Measurements from ENCODE around the gene KCNF1. TPM values are rescaled to one million over a fixed set of nuclear protein-coding genes. Genes with fewer than 3 reads are reported as not detected.

The KCNF1 gene
- total RNA-seq, 1 experiment from 2014 or later = 0.52 TPM

- no peak overlapping the region for H3K4me2 ChIP-seq (ENCODE audit: low read length)
- H3K9me2 ChIP-seq (ENCODE audit: insufficient read depth) = no peaks in the 10 kb centered on the region
- no peaks in the 10 kb centered on the region for H3K79me2 ChIP-seq (ENCODE audit: insufficient read depth, low read length)
- TF ChIP-seq EZH2phosphoT487 (IDR thresholded peaks at IDR 0.05; ENCODE audit: borderline replicate concordance) (no peak), EGR1 (IDR thresholded peaks at IDR 0.05; ENCODE audit: low read depth) (no peak), YY1 (IDR thresholded peaks at IDR 0.05; ENCODE audit: extremely low read depth, insufficient replicate concordance, low read depth, low read length) (no peak), FOSL1 (IDR thresholded peaks at IDR 0.05; ENCODE audit: low read depth) (no peak), SIN3A (IDR thresholded peaks at IDR 0.05; ENCODE audit: low read depth) (no peak), POLR2AphosphoS5 (IDR thresholded peaks at IDR 0.05; ENCODE audit: low read depth, low read length) (no peak), ELF1 (IDR thresholded peaks at IDR 0.05; ENCODE audit: borderline replicate concordance, low read depth) (no peak), SP1 (IDR thresholded peaks at IDR 0.05; ENCODE audit: low read depth) (no peak), RAD21 (IDR thresholded peaks at IDR 0.05; ENCODE audit: low read depth) (no peak), POLR2A (IDR thresholded peaks at IDR 0.05; ENCODE audit: borderline replicate concordance, extremely low read depth, insufficient read depth, insufficient read length) (no peak), ZNF274 (IDR thresholded peaks at IDR 0.05; ENCODE audit: low read depth, low read length) (no peak), EZH2 (IDR thresholded peaks at IDR 0.05) (no peak), JUND (IDR thresholded peaks at IDR 0.05) (no peak), SRF (IDR thresholded peaks at IDR 0.05; ENCODE audit: low read depth) (no peak), CBX3 (IDR thresholded peaks at IDR 0.05; ENCODE audit: low read depth) (no peak), CEBPB (IDR thresholded peaks at IDR 0.05; ENCODE audit: low read depth) (no peak), TCF7L2 (IDR thresholded peaks at IDR 0.05; ENCODE audit: borderline replicate concordance, extremely low read depth, insufficient read depth, insufficient read length) (no peak)
- TF ChIP-seq, protein P1, sequence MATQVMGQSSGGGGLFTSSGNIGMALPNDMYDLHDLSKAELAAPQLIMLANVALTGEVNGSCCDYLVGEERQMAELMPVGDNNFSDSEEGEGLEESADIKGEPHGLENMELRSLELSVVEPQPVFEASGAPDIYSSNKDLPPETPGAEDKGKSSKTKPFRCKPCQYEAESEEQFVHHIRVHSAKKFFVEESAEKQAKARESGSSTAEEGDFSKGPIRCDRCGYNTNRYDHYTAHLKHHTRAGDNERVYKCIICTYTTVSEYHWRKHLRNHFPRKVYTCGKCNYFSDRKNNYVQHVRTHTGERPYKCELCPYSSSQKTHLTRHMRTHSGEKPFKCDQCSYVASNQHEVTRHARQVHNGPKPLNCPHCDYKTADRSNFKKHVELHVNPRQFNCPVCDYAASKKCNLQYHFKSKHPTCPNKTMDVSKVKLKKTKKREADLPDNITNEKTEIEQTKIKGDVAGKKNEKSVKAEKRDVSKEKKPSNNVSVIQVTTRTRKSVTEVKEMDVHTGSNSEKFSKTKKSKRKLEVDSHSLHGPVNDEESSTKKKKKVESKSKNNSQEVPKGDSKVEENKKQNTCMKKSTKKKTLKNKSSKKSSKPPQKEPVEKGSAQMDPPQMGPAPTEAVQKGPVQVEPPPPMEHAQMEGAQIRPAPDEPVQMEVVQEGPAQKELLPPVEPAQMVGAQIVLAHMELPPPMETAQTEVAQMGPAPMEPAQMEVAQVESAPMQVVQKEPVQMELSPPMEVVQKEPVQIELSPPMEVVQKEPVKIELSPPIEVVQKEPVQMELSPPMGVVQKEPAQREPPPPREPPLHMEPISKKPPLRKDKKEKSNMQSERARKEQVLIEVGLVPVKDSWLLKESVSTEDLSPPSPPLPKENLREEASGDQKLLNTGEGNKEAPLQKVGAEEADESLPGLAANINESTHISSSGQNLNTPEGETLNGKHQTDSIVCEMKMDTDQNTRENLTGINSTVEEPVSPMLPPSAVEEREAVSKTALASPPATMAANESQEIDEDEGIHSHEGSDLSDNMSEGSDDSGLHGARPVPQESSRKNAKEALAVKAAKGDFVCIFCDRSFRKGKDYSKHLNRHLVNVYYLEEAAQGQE (IDR thresholded peaks at IDR 0.05; ENCODE audit: low read depth) = no peak
- TF ChIP-seq, protein P2, sequence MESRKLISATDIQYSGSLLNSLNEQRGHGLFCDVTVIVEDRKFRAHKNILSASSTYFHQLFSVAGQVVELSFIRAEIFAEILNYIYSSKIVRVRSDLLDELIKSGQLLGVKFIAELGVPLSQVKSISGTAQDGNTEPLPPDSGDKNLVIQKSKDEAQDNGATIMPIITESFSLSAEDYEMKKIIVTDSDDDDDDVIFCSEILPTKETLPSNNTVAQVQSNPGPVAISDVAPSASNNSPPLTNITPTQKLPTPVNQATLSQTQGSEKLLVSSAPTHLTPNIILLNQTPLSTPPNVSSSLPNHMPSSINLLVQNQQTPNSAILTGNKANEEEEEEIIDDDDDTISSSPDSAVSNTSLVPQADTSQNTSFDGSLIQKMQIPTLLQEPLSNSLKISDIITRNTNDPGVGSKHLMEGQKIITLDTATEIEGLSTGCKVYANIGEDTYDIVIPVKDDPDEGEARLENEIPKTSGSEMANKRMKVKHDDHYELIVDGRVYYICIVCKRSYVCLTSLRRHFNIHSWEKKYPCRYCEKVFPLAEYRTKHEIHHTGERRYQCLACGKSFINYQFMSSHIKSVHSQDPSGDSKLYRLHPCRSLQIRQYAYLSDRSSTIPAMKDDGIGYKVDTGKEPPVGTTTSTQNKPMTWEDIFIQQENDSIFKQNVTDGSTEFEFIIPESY (IDR thresholded peaks at IDR 0.05; ENCODE audit: extremely low read depth, insufficient replicate concordance, low read length) = no peak
- TF ChIP-seq, protein P3, sequence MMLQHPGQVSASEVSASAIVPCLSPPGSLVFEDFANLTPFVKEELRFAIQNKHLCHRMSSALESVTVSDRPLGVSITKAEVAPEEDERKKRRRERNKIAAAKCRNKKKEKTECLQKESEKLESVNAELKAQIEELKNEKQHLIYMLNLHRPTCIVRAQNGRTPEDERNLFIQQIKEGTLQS (IDR thresholded peaks at IDR 0.05) = no peak
- ChIA-PET CTCF (interaction anchor here (0.8 to 0.9 kb wide), 2 partner anchors 12 to 89 kb away, joined by 3 read pairs; no protein-coding TSS in a partner anchor), RAD21 (ENCODE audit: low non-redundant PET in 1 of 2, low total read pairs in 2 of 2, uncharacterized antibody in 2 of 2, unreplicated experiment in 2 of 2) (no interaction called here), POLR2A (no interaction called here)
- intact Hi-C loops (cut with micrococcal nuclease) = no loop called here
- ATAC-seq (no peak), DNase-seq (ENCODE audit: low read depth, low spot score) (no peak)
- no peaks in the 10 kb centered on the region for H4K20me1 ChIP-seq (ENCODE audit: insufficient read depth)
- no peaks in the 10 kb centered on the region for H3K36me3 ChIP-seq (ENCODE audit: control insufficient read depth in 1 of 2, insufficient read depth in 2 of 2, low read length in 2 of 2)
- H2AFZ ChIP-seq (ENCODE audit: low read depth, low read length, poor library complexity, severe bottlenecking) = no peak overlapping the region
- H3K4me3 ChIP-seq (replicated peaks in 1 of 2; ENCODE audit: low read depth in 1 of 2, low read length in 2 of 2) = no peak overlapping the region
- H3K4me1 ChIP-seq (ENCODE audit: control insufficient read depth in 1 of 2, insufficient read depth in 2 of 2, low read length in 2 of 2) = no peaks in the 10 kb centered on the region
- no peaks in the 10 kb centered on the region for H3K9me3 ChIP-seq (ENCODE audit: control insufficient read depth in 1 of 2, insufficient read depth in 1 of 2, low read depth in 1 of 2, low read length in 2 of 2)
- no peaks in the 10 kb centered on the region for H3K27me3 ChIP-seq (ENCODE audit: insufficient read depth, low read length)
- no peak overlapping the region for H3K9ac ChIP-seq (ENCODE audit: low read length)
- no TSS peak for BruUV-seq (replicated peaks)
- no peak overlapping the region for H3K27ac ChIP-seq (ENCODE audit: low read depth, low read length)
Measured at GRCh38 chr2:10921525-10921924, 9.8 kb downstream of the KCNF1 start.

All from HCT116 (cell line).